ENCODE data around the gene TMEM9. TPM values are rescaled to one million over a fixed set of nuclear protein-coding genes. Genes with fewer than 3 reads are reported as not detected.

The TMEM9 gene
- total and polyA plus RNA-seq, 2 of the 8 experiments (the other 6 are each of a cell fraction or from before 2014, with no cell fraction given), result 79.9 to 181 TPM

- TF ChIP-seq KDM1A (IDR thresholded peaks at IDR 0.05; ENCODE audit: borderline replicate concordance, low read length) (no peak), CEBPB (IDR thresholded peaks at IDR 0.05; ENCODE audit: low read depth, low read length) (no peak), GTF2F1 (IDR thresholded peaks at IDR 0.05; ENCODE audit: borderline replicate concordance, low read depth, low read length) (no peak), SUZ12 (IDR thresholded peaks at IDR 0.05; ENCODE audit: low read length) (no peak), SRF (IDR thresholded peaks at IDR 0.05; ENCODE audit: low read depth, low read length) (no peak), TEAD4 (IDR thresholded peaks at IDR 0.05; ENCODE audit: low read depth, low read length) (no peak), USF2 (IDR thresholded peaks at IDR 0.05; ENCODE audit: low read length) (no peak), HDAC6 (IDR thresholded peaks at IDR 0.05; ENCODE audit: low read depth, low read length) (no peak), EP300 (IDR thresholded peaks at IDR 0.05; ENCODE audit: borderline replicate concordance in 1 of 2, low read depth in 2 of 2, low read length in 2 of 2) (no peak), NRF1 (IDR thresholded peaks at IDR 0.05; ENCODE audit: low read depth, low read length) (no peak), MAFK (IDR thresholded peaks at IDR 0.05; ENCODE audit: low read depth, low read length) (no peak), KDM4A (IDR thresholded peaks at IDR 0.05; ENCODE audit: low read depth, low read length, severe bottlenecking) (no peak), GABPA (IDR thresholded peaks at IDR 0.05; ENCODE audit: borderline replicate concordance, insufficient read depth, low read length) (peak; percentile 54; the same call in 1 of the 2 replicates), YY1 (IDR thresholded peaks at IDR 0.05; ENCODE audit: low read depth, low read length) (peak; percentile 11; the same call in 1 of the 2 replicates), SP2 (IDR thresholded peaks at IDR 0.05; ENCODE audit: low read length) (no peak), CBX8 (IDR thresholded peaks at IDR 0.05; ENCODE audit: borderline replicate concordance, low read depth, low read length) (no peak), CTCF (IDR thresholded peaks at IDR 0.05; ENCODE audit: control extremely low read depth in 1 of 3, insufficient read depth in 1 of 3, low read depth in 1 of 3, low read length in 3 of 3) (peak; percentile 71 to 97 (median 86)), CREB1 (IDR thresholded peaks at IDR 0.05) (no peak)
These were observed 68.2 kb downstream of the TMEM9 start (continued) for GRCh38 chr1:201085902-201086735.
